Prostate gland (tissue), 2 donors: ENCODE measurements around the gene ZBTB8B.

Experiments used
- CTCF ChIP-seq, 4 experiments: fragments of 200-600 bp in 2 of 4; fragments of 450-650 bp in 2 of 4; sonication (generic) in 2 of 4; IDR thresholded peaks; 1 replicate in 3 of 4; 2 replicates in 1 of 4; pipeline ENCODE4 v1.5.1; 2016 to 2019; ENCODE audit warnings: antibody characterized with exemption in 4 of 4, mild to moderate bottlenecking in 2 of 4, moderate library complexity in 2 of 4
- POLR2A ChIP-seq: fragments of 450-650 bp; IDR thresholded peaks from one replicate; pipeline ENCODE4 v1.6.1; 2016; ENCODE audit warnings: antibody characterized with exemption, mild to moderate bottlenecking
- POLR2AphosphoS5 ChIP-seq: sonication (generic); formaldehyde crosslinking; IDR thresholded peaks from one replicate; pipeline ENCODE4 v1.6.1; 2017; ENCODE audit warnings: antibody characterized with exemption

DNA sequence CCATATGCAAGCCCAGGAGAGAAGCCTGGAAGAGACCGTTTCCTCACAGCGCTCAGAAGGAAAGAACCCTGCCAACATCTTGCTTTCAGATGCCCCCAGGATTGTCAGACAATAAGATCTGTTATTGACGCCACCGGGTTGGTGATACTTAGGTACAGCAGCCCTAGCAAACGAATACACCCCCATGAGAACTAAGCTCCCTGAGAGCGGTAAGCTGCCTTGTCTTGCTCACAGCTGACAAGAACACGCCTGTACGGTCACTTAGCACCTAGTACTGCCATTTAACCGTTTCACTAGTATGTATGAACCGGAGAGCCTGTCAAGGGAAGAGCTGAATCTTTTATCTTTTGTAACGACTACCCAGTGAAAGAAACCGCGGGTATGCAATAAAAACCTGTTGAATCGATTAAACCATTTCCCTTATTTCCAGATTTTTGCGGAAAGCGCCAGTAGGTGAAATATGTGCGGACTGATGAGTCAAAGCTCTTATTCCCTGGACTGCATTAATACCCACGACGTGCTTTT lies 619 bp upstream of the ZBTB8B start:
- TF ChIP-seq POLR2A = no peak
- TF ChIP-seq CTCF (IDR thresholded peaks at IDR 0.05) = no peak
- no peak for TF ChIP-seq POLR2AphosphoS5
